GM23338 (cell line): ENCODE measurements around the gene SLC9A4. TPM values are rescaled to one million over a fixed set of nuclear protein-coding genes. Genes with fewer than 3 reads are reported as not detected.
"Not testable (repeated sequence)": the region's sequence is repeated elsewhere in the genome, so short reads cannot be mapped to it uniquely, and the experiment has no call there.

Source experiments
- ATAC-seq: fragments of 200-7000 bp; cut with Tn5 transposase; 3 replicates; pipeline ENCODE4 v1.9.1; 2020
- DNase-seq: peaks from one replicate; pipeline ENCODE4 v3.0.0-alpha.2; 2015; ENCODE audit warnings: low spot score
- H2AFZ ChIP-seq: fragments of 200-600 bp; sonication (generic); 2 replicates; pipeline ENCODE4 v1.8.0; 2016; ENCODE audit warnings: antibody characterized with exemption, mild to moderate bottlenecking, moderate library complexity
- H3F3A ChIP-seq: fragments of 200-600 bp; sonication (generic); replicated peaks from 2 replicates; pipeline ENCODE4 v1.8.0; 2017; ENCODE audit warnings: antibody characterized with exemption, mixed run types, low read depth
- H3K27ac ChIP-seq: fragments of 200-600 bp; sonication (generic); 2 replicates; pipeline ENCODE4 v1.6.1; 2016; ENCODE audit warnings: low read depth
- H3K27me3 ChIP-seq: fragments of 200-600 bp; sonication (generic); 2 replicates; pipeline ENCODE4 v1.8.0; 2016; ENCODE audit warnings: mild to moderate bottlenecking, mixed run types, moderate library complexity; ENCODE audit not compliant: insufficient read depth
- H3K36me3 ChIP-seq: fragments of 200-600 bp; sonication (generic); 2 replicates; pipeline ENCODE4 v1.8.0; 2016; ENCODE audit warnings: mild to moderate bottlenecking; ENCODE audit not compliant: insufficient read depth
- H3K4me1 ChIP-seq: fragments of 200-600 bp; sonication (generic); 2 replicates; pipeline ENCODE4 v1.8.0; 2016; ENCODE audit warnings: mild to moderate bottlenecking, moderate library complexity; ENCODE audit not compliant: insufficient read depth
- H3K4me2 ChIP-seq: fragments of 200-600 bp; sonication (generic); 2 replicates; pipeline ENCODE4 v1.7.1; 2017; ENCODE audit warnings: mixed run types
- H3K4me3 ChIP-seq: fragments of 200-600 bp; sonication (generic); 2 replicates; pipeline ENCODE4 v1.6.1; 2016; ENCODE audit warnings: mixed run types
- H3K79me2 ChIP-seq: fragments of 200-600 bp; sonication (generic); replicated peaks from 2 replicates; pipeline ENCODE4 v1.8.0; 2017; ENCODE audit warnings: mild to moderate bottlenecking; ENCODE audit not compliant: insufficient read depth
- H3K9me2 ChIP-seq: fragments of 200-600 bp; sonication (generic); 2 replicates; pipeline ENCODE4 v1.8.0; 2017; ENCODE audit not compliant: insufficient read depth
- H4K20me1 ChIP-seq: fragments of 200-600 bp; sonication (generic); replicated peaks from 2 replicates; pipeline ENCODE4 v1.8.0; 2017; ENCODE audit warnings: mild to moderate bottlenecking; ENCODE audit not compliant: insufficient read depth
- H3K27ac Mint-ChIP-seq: 2 replicates; pipeline ENCODE4 v1.8.0; 2020; ENCODE audit warnings: inconsistent platforms, mild to moderate bottlenecking, moderate library complexity, mixed read lengths
- H3K27me3 Mint-ChIP-seq: 3 replicates; pipeline ENCODE4 v1.8.0; 2022; ENCODE audit warnings: low read depth, mild to moderate bottlenecking, moderate library complexity, mixed read lengths, inconsistent platforms; ENCODE audit not compliant: insufficient read depth, poor library complexity
- H3K36me3 Mint-ChIP-seq: 3 replicates; pipeline ENCODE4 v1.8.0; 2021; ENCODE audit warnings: low read depth, mild to moderate bottlenecking, inconsistent platforms, moderate library complexity, mixed read lengths
- H3K4me1 Mint-ChIP-seq: 3 replicates; pipeline ENCODE4 v1.8.0; 2020; ENCODE audit warnings: mild to moderate bottlenecking, inconsistent platforms, mixed read lengths
- H3K4me3 Mint-ChIP-seq: 3 replicates; pipeline ENCODE4 v1.8.0; 2021; ENCODE audit warnings: moderate library complexity, mild to moderate bottlenecking, inconsistent platforms, mixed read lengths
- H3K9me3 Mint-ChIP-seq: 3 replicates; pipeline ENCODE4 v1.8.0; 2020; ENCODE audit warnings: moderate library complexity, mild to moderate bottlenecking, inconsistent platforms, mixed read lengths
- CREB1 ChIP-seq: fragments of 250-450 bp; sonication (Bioruptor Pico); IDR thresholded peaks from 2 replicates; pipeline ENCODE4 v1.5.0; 2020; ENCODE audit warnings: low read depth, mild to moderate bottlenecking, moderate library complexity
- CTCF ChIP-seq, 2 experiments: fragments of 200-600 bp in 1 of 2; sonication (generic) in 1 of 2; conservative IDR thresholded peaks; 2 replicates each; pipeline versions ENCODE4 v1.5.1 to v1.6.1; 2016 to 2017; ENCODE audit warnings: antibody characterized with exemption in 2 of 2, low read depth in 2 of 2, mild to moderate bottlenecking in 2 of 2, moderate library complexity in 1 of 2
- EZH2phosphoT487 ChIP-seq: fragments of 200-600 bp; sonication (generic); IDR thresholded peaks from one replicate; pipeline ENCODE4 v1.8.1; 2018; ENCODE audit warnings: antibody characterized with exemption; ENCODE audit not compliant: unreplicated experiment
- JUNB ChIP-seq: IDR thresholded peaks from one replicate; pipeline ENCODE4 v1.6.1; 2016; ENCODE audit warnings: antibody characterized with exemption; ENCODE audit not compliant: unreplicated experiment
- polyA plus RNA-seq: library from polyadenylated mRNA; unstranded; fragments of >200 nt; fragmentation: Nextera tagmentation; extraction: Ambion mirVana; gene quantifications from 2 replicates; pipeline ENCODE4 v1.2.1, GENCODE V29; 2016
- total RNA-seq: library from RNA; depleted of rRNA; stranded (reverse); fragments of >200 nt; shearing (Covaris generic); gene quantifications from 2 replicates; pipeline ENCODE4 v1.2.3, GENCODE V29; 2014

Gene SLC9A4
- total and polyA plus RNA-seq, 2 experiments from 2014 or later = not detected

- Histone ChIP-seq H3K79me2 (no peaks in the 10 kb centered on the region), H3K4me2 (no peak overlapping the region), H3K27me3 (no peaks in the 10 kb centered on the region), H3K36me3 (no peaks in the 10 kb centered on the region), H3F3A (no peaks in the 10 kb centered on the region), H3K4me3 (no peak overlapping the region), H2AFZ (no peak overlapping the region), H3K9me2 (peaks cover 5% of the 10 kb centered on the region; the same call in 1 of the 2 replicates), H4K20me1 (no peaks in the 10 kb centered on the region), H3K27ac (no peak overlapping the region), H3K4me1 (no peaks in the 10 kb centered on the region)
- DNase-seq = no peak
- Mint-ChIP-seq H3K4me1 (no peaks in the 10 kb centered on the region), H3K9me3 (no peaks in the 10 kb centered on the region), H3K4me3 (no peak overlapping the region), H3K27me3 (no peaks in the 10 kb centered on the region), H3K36me3 (no peaks in the 10 kb centered on the region), H3K27ac (no peak overlapping the region)
- TF ChIP-seq JUNB (no peak), CTCF (conservative IDR thresholded peaks at IDR 0.05; ENCODE audit: low read depth in 2 of 2) (no peak), EZH2phosphoT487 (no peak)
- ATAC-seq = no peak
These were observed 85.4 kb downstream of the SLC9A4 start for GRCh38 chr2:102558463-102558862.

DNA sequence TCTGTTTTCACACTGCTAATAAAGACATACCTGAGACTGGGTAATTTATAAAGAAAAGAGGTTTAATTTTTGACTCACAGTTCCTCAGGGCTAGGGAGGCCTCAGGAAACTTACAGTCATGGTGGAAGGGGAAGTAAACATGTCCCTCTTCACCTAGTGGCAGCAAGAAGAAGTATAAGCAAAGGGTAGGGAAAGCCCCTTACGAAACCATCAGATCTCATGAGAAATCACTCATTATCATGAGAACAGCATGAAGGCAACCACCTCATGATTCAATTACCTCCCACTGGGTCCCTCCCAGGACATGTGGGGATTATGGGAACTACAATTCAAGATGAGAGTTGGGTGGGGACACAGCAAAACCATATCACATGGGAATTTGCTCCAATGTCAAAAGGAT, 89.5 kb downstream of the SLC9A4 start:
- ATAC-seq = peak; percentile 59
- not testable (repeated sequence) for H3K27me3 Mint-ChIP-seq, H3K4me2 ChIP-seq, H3K27me3 ChIP-seq, H3F3A ChIP-seq, H3K4me1 ChIP-seq, H3K36me3 Mint-ChIP-seq, H3K27ac ChIP-seq, H3K36me3 ChIP-seq, H3K4me3 Mint-ChIP-seq, H3K79me2 ChIP-seq, H4K20me1 ChIP-seq, H3K4me1 Mint-ChIP-seq, H3K4me3 ChIP-seq, H3K9me2 ChIP-seq, H3K27ac Mint-ChIP-seq
- peak overlapping the region; percentile 86; the same call in 1 of the 2 replicates for H2AFZ ChIP-seq
- H3K9me3 Mint-ChIP-seq = peaks cover 19% of the 10 kb centered on the region
- peak; percentile 1 to 26; a peak in 1 of 4 replicates for TF ChIP-seq CTCF (conservative IDR thresholded peaks at IDR 0.05; ENCODE audit: low read depth in 2 of 2)
- DNase-seq = peak; percentile 14

DNA sequence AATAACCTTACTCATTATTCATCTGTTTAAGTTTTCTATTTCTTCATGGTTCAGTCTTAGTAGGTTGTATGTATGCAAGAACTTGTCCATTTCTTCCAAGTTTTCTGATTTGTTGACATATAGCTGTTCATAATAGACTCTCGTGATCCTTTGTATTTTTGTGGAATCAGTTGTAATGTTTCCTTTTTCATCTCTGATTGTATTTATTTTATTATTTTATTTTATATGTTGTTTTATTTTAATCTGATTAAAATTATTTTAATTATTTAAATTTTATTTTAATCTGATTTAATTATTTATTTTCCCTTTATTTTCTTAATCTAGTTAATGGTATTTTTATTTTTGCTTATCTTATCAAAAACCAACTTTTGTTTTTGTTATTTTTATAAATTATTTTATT, 102.9 kb downstream of the SLC9A4 start:
- H3K9me2 ChIP-seq = peaks cover 7% of the 10 kb centered on the region
- H3K4me3 ChIP-seq = no peak overlapping the region
- DNase-seq (no peak), ATAC-seq (no peak)
- H3K27me3 ChIP-seq = no peaks in the 10 kb centered on the region
- H2AFZ ChIP-seq = no peak overlapping the region
- Mint-ChIP-seq H3K36me3 (peaks cover 8% of the 10 kb centered on the region; the same call in 1 of the 3 replicates), H3K27ac (no peak overlapping the region), H3K4me1 (no peaks in the 10 kb centered on the region), H3K4me3 (no peak overlapping the region), H3K27me3 (no peaks in the 10 kb centered on the region), H3K9me3 (peaks cover 12% of the 10 kb centered on the region; the same call in 2 of the 3 replicates)
- no peaks in the 10 kb centered on the region for H3K79me2 ChIP-seq
- no peak for TF ChIP-seq CREB1 (CRISPR knock-in tag)
- no peaks in the 10 kb centered on the region for H3F3A ChIP-seq
- no peaks in the 10 kb centered on the region for H3K36me3 ChIP-seq
- H3K27ac ChIP-seq = no peak overlapping the region
- no peaks in the 10 kb centered on the region for H4K20me1 ChIP-seq
- H3K4me1 ChIP-seq = no peaks in the 10 kb centered on the region; the same call in 1 of the 2 replicates
- H3K4me2 ChIP-seq = no peak overlapping the region
